Limb (tissue), 2 donors: ENCODE data around the gene GRIK4.
"Not testable (repeated sequence)": the region's sequence is repeated elsewhere in the genome, so short reads cannot be mapped to it uniquely, and the experiment has no call there.

ENCODE experiments used
- DNase-seq, 2 donors: peaks; one replicate each; pipeline ENCODE4 v3.0.0-alpha.2; 2016; ENCODE audit errors: extremely low spot score in 2 of 2

The GRIK4 gene, protein sequence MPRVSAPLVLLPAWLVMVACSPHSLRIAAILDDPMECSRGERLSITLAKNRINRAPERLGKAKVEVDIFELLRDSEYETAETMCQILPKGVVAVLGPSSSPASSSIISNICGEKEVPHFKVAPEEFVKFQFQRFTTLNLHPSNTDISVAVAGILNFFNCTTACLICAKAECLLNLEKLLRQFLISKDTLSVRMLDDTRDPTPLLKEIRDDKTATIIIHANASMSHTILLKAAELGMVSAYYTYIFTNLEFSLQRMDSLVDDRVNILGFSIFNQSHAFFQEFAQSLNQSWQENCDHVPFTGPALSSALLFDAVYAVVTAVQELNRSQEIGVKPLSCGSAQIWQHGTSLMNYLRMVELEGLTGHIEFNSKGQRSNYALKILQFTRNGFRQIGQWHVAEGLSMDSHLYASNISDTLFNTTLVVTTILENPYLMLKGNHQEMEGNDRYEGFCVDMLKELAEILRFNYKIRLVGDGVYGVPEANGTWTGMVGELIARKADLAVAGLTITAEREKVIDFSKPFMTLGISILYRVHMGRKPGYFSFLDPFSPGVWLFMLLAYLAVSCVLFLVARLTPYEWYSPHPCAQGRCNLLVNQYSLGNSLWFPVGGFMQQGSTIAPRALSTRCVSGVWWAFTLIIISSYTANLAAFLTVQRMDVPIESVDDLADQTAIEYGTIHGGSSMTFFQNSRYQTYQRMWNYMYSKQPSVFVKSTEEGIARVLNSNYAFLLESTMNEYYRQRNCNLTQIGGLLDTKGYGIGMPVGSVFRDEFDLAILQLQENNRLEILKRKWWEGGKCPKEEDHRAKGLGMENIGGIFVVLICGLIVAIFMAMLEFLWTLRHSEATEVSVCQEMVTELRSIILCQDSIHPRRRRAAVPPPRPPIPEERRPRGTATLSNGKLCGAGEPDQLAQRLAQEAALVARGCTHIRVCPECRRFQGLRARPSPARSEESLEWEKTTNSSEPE

DNA sequence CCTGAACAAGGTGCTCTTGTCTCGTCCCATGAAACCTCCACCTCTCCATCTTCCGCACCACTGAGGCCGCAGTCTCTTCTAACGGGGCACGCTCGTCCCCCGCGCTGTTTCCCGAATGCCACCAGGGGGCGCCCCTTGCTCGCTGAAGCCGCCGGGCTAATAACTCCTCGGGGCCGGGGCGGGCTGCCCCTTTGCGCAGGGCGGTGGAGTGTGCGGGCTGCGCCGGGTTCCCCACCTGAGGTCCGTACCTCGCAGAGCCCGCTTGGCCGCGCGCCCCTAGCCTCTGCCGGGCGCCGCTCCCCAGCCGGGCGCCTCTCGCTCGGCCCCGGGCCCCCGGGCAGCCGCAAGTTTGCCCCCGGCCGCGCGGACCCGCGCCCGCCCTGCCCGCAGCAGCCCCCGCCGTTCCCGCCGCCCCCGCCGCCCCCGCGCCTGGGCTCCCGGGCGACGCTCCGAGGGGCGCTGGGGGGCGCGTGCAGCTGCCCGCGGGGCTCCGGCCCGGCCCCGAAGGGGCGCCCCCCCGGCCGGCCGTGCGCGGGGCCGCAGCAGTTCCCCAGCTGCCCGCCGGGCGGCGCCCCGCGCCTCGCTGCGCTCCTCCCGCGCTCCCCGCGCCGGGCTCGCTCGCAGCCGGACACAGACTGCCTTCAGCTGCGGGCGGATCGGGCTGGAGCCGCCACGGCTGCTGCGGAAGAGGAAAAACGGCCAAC is at the start of gene GRIK4:
Gene GRIK4, plus strand, starts transcription at position 633 of the 704 bp plus-strand sequence. CDS start 148,571 bp downstream, outside the sequence.
- DNase-seq, result peak; percentile 80 to 92

DNA sequence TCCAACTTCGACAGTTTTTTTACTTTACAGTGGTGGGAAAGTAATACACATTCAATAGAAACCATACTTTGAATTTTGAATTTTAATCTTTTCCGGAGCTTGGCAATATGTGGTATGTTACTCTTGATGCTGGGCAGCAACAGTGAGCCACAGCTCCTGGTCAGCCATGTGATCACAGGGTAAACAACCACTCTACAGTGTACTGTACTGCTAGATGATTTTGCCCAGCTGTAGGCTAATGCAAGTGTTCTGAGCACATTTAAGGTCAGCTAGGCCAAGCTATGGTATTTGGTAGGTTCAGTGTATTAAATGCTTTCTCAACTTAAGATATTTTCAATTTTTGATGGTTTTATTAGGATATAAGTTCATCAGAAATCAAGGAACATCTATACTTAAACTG is 48.7 kb upstream of the GRIK4 start:
- DNase-seq, result no peak

DNA sequence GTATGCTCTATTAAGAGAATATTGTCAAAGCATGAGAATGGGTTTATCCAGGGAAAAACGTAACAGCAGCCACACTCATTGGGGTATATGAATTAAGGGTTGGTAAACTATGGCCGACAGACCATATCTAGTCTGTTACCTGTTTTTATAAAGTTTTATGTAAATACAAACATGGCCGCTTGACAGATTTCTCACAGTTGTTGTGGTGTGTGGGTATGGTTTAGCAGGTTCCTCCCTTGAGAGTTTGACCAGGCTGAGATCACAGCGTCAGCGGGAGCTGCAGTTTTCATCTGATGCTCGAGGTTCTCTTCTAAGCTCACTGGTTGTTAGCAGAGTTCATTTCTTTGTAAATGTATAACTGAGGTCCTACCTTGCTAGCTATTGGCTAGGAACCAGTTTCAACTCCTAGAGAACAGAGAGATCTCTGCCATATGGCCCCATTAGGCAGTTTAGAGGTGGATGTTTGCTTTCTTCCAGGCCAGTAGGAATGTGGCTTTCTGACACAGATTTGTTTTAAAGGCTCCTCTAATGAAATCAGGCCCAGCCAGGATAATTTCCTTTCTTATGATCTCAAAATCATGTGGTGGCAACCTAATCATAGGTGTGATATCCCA is 45.5 kb upstream of the GRIK4 start:
- no peak for DNase-seq

DNA sequence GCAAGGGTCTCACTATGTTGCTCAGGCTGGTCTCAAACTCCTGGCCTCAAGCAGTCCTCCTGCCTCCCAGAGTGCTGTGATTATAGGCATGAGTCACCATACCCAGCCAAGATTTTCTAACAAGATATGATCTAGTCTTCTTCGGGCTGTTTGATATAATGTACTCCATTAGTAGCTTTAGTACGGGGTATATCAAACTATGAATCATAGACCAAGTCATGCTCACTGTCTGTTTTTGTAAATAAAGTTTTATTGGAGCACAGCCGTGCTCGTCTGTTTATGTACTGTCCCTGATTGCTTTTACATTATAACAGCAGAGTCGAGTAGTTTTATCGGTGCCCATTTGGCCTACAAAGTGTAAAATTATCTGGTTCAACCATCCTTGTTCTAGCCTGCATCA is 43.9 kb upstream of the GRIK4 start:
- DNase-seq, result no peak

DNA sequence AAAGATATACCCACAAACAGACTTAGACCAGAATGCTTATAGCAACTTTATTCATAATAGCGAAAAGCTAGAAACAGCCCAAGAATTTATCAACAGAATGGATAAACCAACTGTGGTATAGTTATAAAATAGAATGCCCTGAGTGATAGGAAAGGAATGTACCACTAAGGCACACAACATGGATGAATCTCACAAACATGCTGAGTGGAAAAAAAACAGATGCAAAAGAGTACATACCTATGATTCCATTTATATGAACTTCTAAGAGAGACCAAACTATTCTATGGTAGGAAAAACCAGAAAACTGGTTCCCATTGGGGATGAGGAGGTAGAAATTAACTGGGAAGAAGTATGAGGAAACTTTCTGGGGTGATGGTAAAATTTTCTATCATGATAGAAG is 40.4 kb upstream of the GRIK4 start:
- DNase-seq, result no peak

DNA sequence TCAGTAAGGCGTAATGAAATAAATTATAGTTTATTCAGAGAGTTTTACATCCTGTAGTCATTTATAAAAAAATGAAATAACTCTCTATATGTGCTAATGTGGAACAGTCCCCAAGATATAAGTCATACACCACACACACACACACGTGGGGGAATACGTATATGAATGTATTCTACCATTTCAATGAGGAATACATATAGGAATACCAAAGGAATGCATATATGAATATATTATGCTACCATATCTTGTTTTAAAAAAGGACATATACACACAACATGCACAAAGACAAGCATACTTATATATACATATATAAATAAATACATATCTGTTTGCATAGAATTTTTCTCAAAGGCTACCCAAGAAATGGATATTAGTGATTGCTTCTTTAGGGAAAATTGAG is 39.6 kb upstream of the GRIK4 start:
- no peak for DNase-seq

DNA sequence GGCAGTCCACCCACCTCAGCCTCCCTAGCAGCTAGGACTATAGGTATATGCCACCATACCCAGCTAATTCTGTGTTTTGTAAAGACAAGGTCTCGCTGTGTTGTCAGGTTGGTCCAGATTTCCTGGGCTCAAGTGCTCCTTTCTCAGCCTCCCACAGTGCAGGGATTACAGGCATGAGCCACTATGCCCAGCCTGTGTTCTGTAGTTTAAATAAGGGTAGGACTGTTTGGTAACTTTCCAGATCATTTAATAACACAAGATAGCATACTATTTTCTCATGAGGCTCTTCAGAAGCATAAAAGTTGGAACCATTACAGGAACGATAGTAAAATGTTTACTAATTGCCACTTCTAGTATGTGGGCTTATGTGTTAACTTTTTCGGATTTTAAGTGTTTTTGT is 38.0 kb upstream of the GRIK4 start:
- DNase-seq, result no peak

DNA sequence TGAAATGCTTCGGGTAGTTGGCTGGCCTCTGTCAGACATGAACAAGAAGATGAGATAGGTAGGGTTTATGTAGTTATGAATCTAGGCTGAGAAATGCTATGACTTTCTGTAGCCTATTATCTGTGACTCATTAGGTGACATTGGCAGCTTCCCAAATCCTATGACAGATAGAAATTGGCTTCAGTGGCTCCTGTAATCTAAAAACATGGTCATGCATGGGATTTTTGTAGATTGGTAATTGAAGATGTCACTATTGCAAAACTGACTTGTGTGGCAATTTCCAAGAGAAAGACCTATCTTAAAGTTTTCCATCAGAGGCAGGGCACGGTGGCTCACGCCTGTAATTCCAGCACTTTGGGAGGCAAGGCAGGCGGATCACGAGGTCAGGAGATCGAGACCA is 29.4 kb upstream of the GRIK4 start:
- DNase-seq, result no peak

DNA sequence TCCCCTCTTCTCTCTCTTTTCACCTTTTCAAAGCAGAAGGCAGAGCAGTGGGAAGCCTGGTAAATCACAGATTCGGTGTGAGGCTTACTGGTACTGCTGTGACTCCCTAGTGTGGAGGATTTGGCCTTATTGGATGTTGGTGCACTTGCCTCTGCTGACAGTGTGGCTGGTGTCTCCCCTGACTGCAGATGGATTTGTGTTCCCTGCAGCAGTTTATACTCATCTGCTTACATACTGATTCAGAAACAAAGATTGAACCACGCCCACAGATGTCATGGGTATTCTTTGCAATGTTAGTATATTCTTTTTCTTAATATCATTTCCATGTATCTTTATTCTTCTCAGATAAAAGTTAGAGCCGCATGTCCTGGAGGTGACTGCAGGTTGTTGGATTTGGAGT is 26.8 kb upstream of the GRIK4 start:
- no peak for DNase-seq

DNA sequence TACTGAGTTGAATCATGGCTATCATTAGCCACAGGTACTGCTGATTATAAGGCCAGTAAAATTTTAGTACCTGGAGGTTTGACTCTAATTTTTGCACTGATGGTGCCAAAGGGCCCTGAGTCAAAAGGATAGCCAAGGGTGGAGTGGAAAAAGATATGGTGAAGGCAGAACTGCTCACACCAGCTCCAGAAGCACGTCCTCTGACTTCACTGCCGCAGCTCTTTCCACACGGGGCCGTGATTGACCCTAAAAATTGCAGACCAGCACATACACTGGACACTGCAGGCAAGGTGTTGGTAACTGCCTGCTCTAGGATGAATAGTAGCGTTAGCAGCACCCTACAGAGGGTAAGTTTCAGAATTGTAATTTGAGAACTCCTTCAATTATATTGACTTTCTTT is 25.4 kb upstream of the GRIK4 start:
- no peak for DNase-seq

DNA sequence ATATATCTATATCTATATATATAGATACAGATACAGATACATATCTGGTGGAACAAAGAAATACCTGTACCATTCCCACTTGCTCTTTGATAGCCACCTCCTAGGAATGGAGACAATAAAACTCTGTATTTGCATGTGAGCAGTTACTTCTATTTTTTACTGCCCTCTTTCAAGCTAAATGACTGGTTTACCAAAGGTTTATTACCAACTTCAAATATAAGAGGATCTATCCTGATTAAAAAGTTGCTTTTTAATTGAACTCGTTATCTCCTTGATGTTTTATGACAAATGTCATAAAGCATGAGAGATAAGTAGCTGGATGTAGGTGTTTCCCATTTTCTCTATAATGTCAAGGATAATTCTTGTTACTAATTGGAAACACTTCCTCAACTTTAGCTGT is 21.7 kb upstream of the GRIK4 start:
- DNase-seq, result no peak

DNA sequence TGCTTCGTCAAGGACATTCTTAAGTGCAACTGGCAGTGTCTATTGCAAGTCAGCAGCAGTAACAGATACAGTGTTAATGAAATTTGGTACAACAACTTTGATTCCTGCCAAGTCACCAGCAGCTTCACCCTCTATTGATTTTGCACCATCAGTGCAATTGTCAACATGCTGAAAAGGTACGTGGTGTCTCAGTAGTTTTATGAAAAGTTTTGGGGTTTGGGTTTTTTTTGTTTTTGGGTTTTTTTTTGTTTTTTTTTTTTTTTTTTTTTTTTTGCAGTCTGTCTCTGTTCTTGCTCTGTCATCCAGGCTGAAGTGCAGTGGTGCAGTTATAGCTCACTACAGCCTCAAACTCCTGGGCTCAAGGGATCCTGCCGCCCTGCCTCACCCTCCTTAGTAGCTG is 19.1 kb upstream of the GRIK4 start:
- DNase-seq, result no peak

DNA sequence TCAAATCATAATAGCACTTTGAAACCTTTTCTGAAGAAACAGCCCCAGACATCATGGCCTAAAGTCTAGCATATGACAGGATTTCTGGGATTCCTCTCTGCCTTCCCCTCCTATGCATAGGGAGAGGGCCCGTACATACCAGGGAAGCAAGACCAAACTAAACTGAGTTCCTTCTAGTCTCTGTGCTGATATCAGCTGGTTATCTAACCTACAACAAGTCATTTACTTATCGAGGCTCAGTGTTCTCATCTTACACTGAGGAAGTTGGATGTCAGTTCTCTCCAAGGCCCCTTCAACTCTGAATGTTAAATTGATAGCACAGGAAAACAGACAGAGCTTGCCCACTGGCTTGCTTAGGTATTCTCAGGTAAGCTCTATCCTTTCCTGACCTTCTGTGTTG is 17.0 kb upstream of the GRIK4 start:
- no peak for DNase-seq

DNA sequence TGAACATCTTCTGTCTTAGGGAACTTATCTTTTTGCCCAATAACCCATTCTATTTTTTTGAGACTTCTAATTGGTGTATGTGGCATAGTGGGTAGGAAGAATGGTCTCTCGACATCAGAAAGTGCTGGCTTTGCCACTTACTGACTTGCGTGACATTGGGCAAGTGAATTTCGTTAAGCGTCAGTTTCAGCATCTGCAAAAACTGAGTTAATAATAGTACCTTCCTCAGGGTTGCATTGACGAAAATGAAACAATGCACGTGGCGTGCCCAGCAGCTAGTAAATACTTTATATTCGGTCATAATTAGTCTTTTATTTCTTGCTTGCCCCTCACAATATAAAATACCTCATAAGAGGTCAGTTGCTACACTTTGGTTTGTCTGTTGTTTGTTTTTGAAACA is 12.5 kb upstream of the GRIK4 start:
- DNase-seq, result no peak

DNA sequence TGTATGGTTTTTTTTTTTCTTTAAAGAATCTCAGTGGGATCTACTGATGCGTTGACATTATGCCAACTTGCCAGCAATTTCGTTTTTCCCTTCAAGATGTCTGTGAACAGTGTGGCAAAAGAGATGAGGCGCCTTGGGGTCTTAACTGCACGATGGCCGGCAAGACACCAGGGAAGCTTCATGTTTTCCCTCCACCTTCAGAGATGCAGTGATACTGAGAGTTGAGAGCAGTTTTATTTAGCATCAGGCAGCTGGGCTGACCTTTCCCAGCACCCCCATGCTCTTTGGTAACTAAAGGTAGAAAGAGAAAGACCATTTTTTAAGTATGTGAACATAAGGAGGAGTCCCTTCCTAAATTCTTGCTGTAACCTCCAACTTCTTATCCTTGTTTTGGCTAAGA is 11.7 kb upstream of the GRIK4 start:
- DNase-seq, result no peak

DNA sequence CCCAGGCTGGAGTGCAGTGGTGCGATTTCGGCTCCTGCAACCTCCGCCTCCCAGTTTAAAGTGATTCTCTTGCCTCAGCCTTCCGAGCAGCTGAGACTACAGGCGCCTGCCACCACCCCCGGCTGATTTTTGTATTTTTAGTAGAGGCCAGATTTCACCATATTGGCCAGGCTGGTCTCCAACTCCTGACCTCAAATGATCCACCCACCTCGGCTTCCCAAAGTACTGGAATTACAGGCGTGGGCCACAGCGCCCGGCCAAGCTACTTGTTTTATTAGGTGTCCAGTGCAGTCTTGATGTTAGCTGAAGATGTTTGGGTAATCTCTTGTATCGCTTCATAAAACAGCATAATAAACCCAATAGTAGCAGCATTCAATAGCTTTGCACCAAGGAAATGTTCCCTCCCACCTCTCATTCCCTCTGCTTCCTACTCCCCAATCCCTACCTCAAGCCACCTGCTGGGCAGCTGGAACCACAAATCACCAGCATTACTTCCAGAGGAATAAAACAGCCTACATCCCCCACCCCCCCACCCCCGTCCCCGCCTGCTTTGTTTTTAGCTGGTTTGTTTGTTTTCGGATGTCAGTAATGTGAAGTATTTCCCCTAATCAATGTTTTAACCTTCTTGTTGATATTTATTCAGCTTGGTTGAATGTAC is 11.0 kb upstream of the GRIK4 start:
- DNase-seq, result no peak

DNA sequence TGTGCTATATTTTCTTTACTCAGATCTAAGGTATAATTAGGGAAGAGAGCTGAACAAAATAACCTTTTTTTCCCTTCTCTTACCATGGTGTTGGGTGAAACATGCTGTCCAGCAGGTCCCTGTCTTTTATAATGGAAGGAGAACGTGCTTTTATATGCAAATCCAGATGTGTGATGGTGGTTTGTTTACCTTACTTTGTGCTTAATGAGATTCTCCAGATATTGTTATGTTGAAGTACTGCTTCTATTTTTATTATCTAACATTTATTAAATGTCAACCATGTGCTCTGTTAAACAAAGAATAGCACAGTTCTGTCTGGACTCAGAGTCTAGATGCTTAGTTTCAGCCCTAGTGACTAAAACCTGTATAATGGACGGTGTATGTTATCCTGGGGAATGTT is 10.1 kb upstream of the GRIK4 start:
- no peak for DNase-seq

DNA sequence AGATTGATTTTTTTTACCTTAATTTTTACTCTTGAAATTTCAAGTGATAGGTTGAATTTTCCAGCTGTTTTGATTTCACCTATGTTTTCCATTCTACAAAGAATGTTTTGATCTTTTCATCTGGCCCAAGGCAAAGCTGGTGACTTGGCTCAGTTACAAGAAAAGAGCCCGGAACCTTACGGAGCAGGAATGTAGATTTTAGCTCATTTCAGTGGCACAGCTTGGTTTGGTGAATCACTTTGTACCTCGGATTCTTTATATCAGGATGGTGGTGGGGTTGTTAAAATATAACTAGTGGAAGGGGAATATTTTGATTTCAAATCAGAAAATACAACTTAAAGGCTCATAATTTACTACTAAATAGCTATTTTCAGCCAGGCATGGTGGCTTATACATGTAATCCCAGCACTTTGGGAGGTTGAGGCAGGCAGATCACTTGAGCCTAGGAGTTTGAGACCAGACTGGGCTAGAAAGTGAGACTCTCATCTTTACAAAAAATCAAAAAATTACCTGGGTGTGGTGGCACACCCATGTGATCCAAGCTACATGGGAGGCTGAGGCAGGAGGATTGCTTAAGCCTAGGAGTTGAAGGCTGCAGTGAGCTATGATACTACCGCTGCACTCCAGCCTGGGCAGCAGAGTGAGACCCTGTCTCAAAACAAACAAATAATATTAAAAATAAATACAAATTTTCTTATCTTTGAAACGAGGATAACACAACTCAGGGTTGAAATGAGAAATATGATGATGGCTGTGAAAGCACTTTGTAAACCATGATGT is 9.4 kb upstream of the GRIK4 start:
- no peak for DNase-seq

DNA sequence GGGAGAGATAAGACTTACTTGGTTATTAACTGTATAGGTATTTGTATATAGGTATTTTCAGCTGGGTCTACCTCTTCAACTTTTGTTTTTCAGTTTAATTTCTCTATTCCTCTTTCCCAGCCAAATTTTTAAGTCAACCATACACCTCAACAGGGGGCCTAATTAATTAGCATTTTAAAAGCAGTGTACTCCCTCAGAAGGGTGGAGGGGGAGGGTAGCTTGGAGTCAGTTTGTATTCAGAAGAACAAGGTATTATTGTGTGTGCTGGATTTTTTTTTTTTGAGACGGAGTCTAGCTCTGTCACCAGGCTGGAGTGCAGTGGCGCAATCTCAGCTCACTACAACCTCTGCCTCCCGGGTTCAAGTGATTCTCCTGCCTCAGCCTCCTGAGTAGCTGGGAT is 8.0 kb upstream of the GRIK4 start:
- DNase-seq, result not testable (repeated sequence)

DNA sequence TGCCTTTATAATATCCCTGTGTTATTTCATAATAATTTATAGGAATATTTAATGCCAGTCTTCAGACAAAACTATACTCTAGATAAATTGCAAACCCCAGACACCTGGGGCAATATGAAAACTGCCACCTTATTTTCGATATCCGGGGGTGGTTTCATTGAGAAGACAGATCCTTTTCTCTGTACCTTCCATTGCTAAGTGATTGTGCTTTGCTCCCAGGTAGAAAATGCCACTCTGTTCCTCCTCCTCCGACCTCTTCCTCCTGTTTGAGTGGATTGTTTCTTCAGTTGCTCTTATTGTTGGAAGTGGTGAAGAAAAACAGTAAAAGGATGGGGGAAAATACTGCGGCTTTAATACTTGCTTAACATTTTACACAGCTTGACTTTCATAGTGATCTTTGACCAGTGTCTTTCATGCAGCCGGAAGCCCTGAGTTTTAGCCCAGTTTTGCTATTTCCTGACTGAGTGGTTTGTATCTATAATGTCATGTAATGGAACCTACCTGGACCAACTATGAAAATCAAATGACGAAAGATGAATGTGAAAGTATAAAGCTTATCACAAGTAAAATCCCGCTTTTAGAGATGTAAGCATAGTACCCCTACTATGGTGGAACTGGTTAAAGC is 5.6 kb upstream of the GRIK4 start:
- no peak for DNase-seq
